SK-N-SH (cell line): ENCODE results near the gene MACROD2.

Source experiments
- RFX5 ChIP-seq: IDR thresholded peaks from 2 replicates; pipeline ENCODE4 v1.6.1; 2012; ENCODE audit warnings: mild to moderate bottlenecking, improper control_type of control experiment, low read length
- TF ChIP-seq, protein P1 (sequence below): fragments of 200-600 bp; sonication (generic); IDR thresholded peaks from 2 replicates; pipeline ENCODE4 v1.6.1; 2017; ENCODE audit warnings: antibody characterized with exemption, mild to moderate bottlenecking, moderate library complexity
- TF ChIP-seq, protein P2 (sequence below): IDR thresholded peaks from 2 replicates; pipeline ENCODE4 v1.4.0; 2012; ENCODE audit warnings: low read depth

DNA sequence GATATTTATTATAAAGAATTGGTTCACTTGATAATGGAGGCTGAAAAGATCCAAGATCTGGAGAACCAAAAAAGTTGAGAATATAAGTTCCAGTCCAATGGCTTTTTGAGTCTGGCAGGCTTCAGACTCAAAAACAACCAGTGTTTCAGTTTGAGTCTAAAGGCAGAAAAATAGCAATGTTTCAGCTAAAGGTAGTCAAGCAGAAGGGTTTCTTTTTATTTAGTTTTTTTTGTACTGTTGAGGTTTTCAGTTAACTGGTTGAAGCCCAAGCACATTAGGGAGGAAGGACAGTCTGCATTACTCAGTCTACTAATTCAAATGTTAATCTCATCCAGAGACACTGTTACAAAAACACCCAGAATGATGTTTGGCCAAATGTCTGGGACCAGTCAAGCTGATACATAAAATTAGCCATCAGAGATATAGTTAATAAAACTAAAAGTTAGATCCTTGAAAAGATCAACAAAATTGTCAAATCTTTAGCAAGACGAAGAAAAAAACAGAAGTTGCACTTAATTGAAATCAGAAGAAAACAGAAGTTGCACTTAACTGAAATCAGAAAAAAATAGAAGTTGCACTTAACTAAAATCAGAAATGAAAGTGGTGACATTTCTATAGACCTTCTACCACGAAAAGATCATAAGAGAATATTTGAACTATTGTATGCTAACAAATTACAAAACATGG is 1322.4 kb downstream of the MACROD2 start:
- TF ChIP-seq, protein P1, sequence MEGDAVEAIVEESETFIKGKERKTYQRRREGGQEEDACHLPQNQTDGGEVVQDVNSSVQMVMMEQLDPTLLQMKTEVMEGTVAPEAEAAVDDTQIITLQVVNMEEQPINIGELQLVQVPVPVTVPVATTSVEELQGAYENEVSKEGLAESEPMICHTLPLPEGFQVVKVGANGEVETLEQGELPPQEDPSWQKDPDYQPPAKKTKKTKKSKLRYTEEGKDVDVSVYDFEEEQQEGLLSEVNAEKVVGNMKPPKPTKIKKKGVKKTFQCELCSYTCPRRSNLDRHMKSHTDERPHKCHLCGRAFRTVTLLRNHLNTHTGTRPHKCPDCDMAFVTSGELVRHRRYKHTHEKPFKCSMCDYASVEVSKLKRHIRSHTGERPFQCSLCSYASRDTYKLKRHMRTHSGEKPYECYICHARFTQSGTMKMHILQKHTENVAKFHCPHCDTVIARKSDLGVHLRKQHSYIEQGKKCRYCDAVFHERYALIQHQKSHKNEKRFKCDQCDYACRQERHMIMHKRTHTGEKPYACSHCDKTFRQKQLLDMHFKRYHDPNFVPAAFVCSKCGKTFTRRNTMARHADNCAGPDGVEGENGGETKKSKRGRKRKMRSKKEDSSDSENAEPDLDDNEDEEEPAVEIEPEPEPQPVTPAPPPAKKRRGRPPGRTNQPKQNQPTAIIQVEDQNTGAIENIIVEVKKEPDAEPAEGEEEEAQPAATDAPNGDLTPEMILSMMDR: no peak
- TF ChIP-seq, protein P2, sequence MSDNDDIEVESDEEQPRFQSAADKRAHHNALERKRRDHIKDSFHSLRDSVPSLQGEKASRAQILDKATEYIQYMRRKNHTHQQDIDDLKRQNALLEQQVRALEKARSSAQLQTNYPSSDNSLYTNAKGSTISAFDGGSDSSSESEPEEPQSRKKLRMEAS: no peak
- TF ChIP-seq RFX5: no peak
